Endothelial cell of umbilical vein (primary cell): ENCODE measurements around the gene HDLBP.

ENCODE experiments used
- EZH2 ChIP-seq: IDR thresholded peaks from 2 replicates; pipeline ENCODE4 v1.6.1; 2012; ENCODE audit warnings: borderline replicate concordance, low read depth, mild to moderate bottlenecking, moderate library complexity, low read length, inconsistent platforms; ENCODE audit not compliant: severe bottlenecking
- GATA2 ChIP-seq: IDR thresholded peaks from 2 replicates; pipeline ENCODE4 v1.7.0; 2011; ENCODE audit warnings: low read depth, mild to moderate bottlenecking, moderate library complexity, mixed read lengths, low read length; ENCODE audit not compliant: insufficient read length, insufficient read depth
- MYC ChIP-seq: IDR thresholded peaks from one replicate; pipeline ENCODE4 v1.6.1; 2011; ENCODE audit warnings: mild to moderate bottlenecking, low read depth, low read length
- POLR2A ChIP-seq: IDR thresholded peaks from 2 replicates; pipeline ENCODE4 v1.6.1; 2012; ENCODE audit warnings: low read depth, mild to moderate bottlenecking, control low read depth, low read length
- POLR2AphosphoS5 ChIP-seq: IDR thresholded peaks from 2 replicates; pipeline ENCODE4 v1.6.1; 2012; ENCODE audit warnings: low read depth, mild to moderate bottlenecking, control low read depth, low read length, moderate library complexity; ENCODE audit not compliant: insufficient read depth
- TF ChIP-seq, protein P1 (sequence below), 2 donors: IDR thresholded peaks; 1 replicate in 1 of 2; 2 replicates in 1 of 2; pipeline ENCODE4 v1.5.1; 2011; ENCODE audit warnings: low read length in 2 of 2, mild to moderate bottlenecking in 2 of 2, moderate library complexity in 2 of 2, control low read depth in 1 of 2, inconsistent platforms in 1 of 2, low read depth in 1 of 2; ENCODE audit not compliant: insufficient read depth in 1 of 2; ENCODE audit errors: extremely low read depth in 1 of 2

DNA sequence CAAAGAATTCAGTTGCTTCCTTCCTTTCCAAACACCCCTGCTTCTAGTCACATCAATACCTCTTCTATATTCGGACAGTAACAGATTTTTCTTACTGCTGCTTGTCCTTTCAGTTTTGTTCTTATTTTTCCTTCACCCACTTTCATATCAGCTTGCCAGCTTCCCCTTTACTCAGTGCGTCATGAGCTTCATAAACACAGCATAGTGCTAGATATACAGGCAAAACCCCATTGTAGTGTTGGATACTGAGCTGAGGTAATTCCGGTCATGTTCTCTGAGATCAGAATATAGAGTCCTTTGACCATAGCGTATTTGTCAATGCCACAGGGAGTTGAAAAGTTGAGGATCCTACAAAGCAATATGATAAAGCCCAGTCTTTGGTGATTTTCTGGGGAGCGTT lies 43.0 kb upstream of the HDLBP start:
- TF ChIP-seq, protein P1, sequence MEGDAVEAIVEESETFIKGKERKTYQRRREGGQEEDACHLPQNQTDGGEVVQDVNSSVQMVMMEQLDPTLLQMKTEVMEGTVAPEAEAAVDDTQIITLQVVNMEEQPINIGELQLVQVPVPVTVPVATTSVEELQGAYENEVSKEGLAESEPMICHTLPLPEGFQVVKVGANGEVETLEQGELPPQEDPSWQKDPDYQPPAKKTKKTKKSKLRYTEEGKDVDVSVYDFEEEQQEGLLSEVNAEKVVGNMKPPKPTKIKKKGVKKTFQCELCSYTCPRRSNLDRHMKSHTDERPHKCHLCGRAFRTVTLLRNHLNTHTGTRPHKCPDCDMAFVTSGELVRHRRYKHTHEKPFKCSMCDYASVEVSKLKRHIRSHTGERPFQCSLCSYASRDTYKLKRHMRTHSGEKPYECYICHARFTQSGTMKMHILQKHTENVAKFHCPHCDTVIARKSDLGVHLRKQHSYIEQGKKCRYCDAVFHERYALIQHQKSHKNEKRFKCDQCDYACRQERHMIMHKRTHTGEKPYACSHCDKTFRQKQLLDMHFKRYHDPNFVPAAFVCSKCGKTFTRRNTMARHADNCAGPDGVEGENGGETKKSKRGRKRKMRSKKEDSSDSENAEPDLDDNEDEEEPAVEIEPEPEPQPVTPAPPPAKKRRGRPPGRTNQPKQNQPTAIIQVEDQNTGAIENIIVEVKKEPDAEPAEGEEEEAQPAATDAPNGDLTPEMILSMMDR (IDR thresholded peaks at IDR 0.05; ENCODE audit: extremely low read depth in 1 of 2, insufficient read depth in 1 of 2, low read depth in 1 of 2, low read length in 2 of 2), result no peak
- no peak for TF ChIP-seq GATA2
- no peak for TF ChIP-seq MYC
- TF ChIP-seq EZH2, result no peak
- TF ChIP-seq POLR2AphosphoS5, result no peak
- TF ChIP-seq POLR2A, result no peak
